Endothelial cell of umbilical vein (primary cell): ENCODE results near the gene PLEKHH3. TPM values are rescaled to one million over a fixed set of nuclear protein-coding genes. Genes with fewer than 3 reads are reported as not detected.

Experiments
- BruUV-seq: library from RNA; stranded (reverse); fragments of 400-500 nt; replicated peaks from 2 replicates; lab custom pipeline; 2021; lab: Mats Ljungman, UMichigan
- CTCF ChIA-PET: fragments of 300-600, 350-600 bp; sonication (Branson Sonifier 250); formaldehyde crosslinking; loops from one replicate; lab custom pipeline; 2021; ENCODE audit warnings: antibody characterized with exemption, inconsistent platforms; lab: Charles Lee
- POLR2A ChIA-PET: fragments of 300-600, 350-600 bp; sonication (Branson Sonifier 250); formaldehyde crosslinking; loops from one replicate; lab custom pipeline; 2021; ENCODE audit warnings: antibody characterized with exemption, inconsistent platforms; lab: Charles Lee
- DNase-seq: peaks from one replicate; pipeline ENCODE4 v3.0.0-alpha.2; 2011; ENCODE audit warnings: low read depth, low spot score
- FAIRE-seq: peaks from 2 replicates; lab custom pipeline; 2011; peaks lifted over from hg19 to GRCh38; lab: Jason Lieb, UNC
- H2AFZ ChIP-seq: 2 replicates; pipeline ENCODE4 v1.6.0; 2012; ENCODE audit warnings: low read depth, low read length, control low read depth, inconsistent platforms
- H3K27ac ChIP-seq: 2 replicates; pipeline ENCODE4 v1.5.1; 2011; ENCODE audit warnings: low read depth, mild to moderate bottlenecking, control low read depth, low read length, moderate library complexity; ENCODE audit not compliant: insufficient read depth
- H3K27me3 ChIP-seq, 2 experiments: 2 replicates each; pipeline versions ENCODE4 v1.6.0 to v1.6.1; 2011; ENCODE audit warnings: low read length in 2 of 2, mixed read lengths in 1 of 2; ENCODE audit not compliant: control insufficient read depth in 2 of 2, insufficient read depth in 2 of 2
- H3K36me3 ChIP-seq, 2 experiments: 2 replicates in 1 of 2; 3 replicates in 1 of 2; pipeline ENCODE4 v1.5.1; 2011; ENCODE audit warnings: low read length in 2 of 2, mild to moderate bottlenecking in 1 of 2, moderate library complexity in 1 of 2; ENCODE audit not compliant: control insufficient read depth in 2 of 2, insufficient read depth in 2 of 2; ENCODE audit errors: extremely low read depth in 1 of 2
- H3K4me1 ChIP-seq: 3 replicates; pipeline ENCODE4 v1.5.1; 2011; ENCODE audit warnings: mild to moderate bottlenecking, low read length; ENCODE audit not compliant: control insufficient read depth, insufficient read depth; ENCODE audit errors: extremely low read depth
- H3K4me2 ChIP-seq: 2 replicates; pipeline ENCODE4 v1.6.1; 2011; ENCODE audit warnings: low read length, control low read depth, mixed read lengths; ENCODE audit not compliant: insufficient read depth
- H3K4me3 ChIP-seq, 3 experiments: fragments of 200-600 bp in 1 of 3; sonication (generic), shearing (Covaris generic) in 1 of 3; replicated peaks in 1 of 3; 2 replicates each; pipeline ENCODE4 v1.5.1; 2011 to 2016; ENCODE audit warnings: control low read depth in 3 of 3, low read length in 3 of 3, mild to moderate bottlenecking in 2 of 3, inconsistent platforms in 1 of 3, low read depth in 1 of 3, moderate library complexity in 1 of 3; ENCODE audit not compliant: insufficient read depth in 1 of 3
- H3K79me2 ChIP-seq: 2 replicates; pipeline ENCODE4 v1.6.0; 2012; ENCODE audit warnings: low read length, inconsistent platforms; ENCODE audit not compliant: control insufficient read depth, insufficient read depth
- H3K9ac ChIP-seq: replicated peaks from 2 replicates; pipeline ENCODE3; 2011; ENCODE audit warnings: low read length, control low read depth; ENCODE audit not compliant: insufficient read depth; ENCODE audit errors: extremely low read depth
- H3K9me1 ChIP-seq: replicated peaks from 3 replicates; pipeline ENCODE4 v1.6.0; 2011; ENCODE audit warnings: mild to moderate bottlenecking, low read length; ENCODE audit not compliant: control insufficient read depth, insufficient read depth; ENCODE audit errors: extremely low read depth
- H3K9me3 ChIP-seq: replicated peaks from 2 replicates; pipeline ENCODE4 v1.5.1; 2012; ENCODE audit warnings: low read length, inconsistent platforms; ENCODE audit not compliant: control insufficient read depth, insufficient read depth
- H4K20me1 ChIP-seq: replicated peaks from 2 replicates; pipeline ENCODE3; 2011; ENCODE audit warnings: mild to moderate bottlenecking, low read length; ENCODE audit not compliant: control insufficient read depth, insufficient read depth; ENCODE audit errors: extremely low read depth
- EZH2 ChIP-seq: IDR thresholded peaks from 2 replicates; pipeline ENCODE4 v1.6.1; 2012; ENCODE audit warnings: borderline replicate concordance, low read depth, mild to moderate bottlenecking, moderate library complexity, low read length, inconsistent platforms; ENCODE audit not compliant: severe bottlenecking
- FOS ChIP-seq: IDR thresholded peaks from 2 replicates; pipeline ENCODE4 v1.6.1; 2011; ENCODE audit warnings: mild to moderate bottlenecking, low read length, moderate library complexity, borderline replicate concordance; ENCODE audit not compliant: insufficient read depth
- GATA2 ChIP-seq: IDR thresholded peaks from 2 replicates; pipeline ENCODE4 v1.7.0; 2011; ENCODE audit warnings: low read depth, mild to moderate bottlenecking, moderate library complexity, mixed read lengths, low read length; ENCODE audit not compliant: insufficient read length, insufficient read depth
- JUN ChIP-seq: IDR thresholded peaks from 2 replicates; pipeline ENCODE4 v1.6.1; 2011; ENCODE audit warnings: borderline replicate concordance, low read depth; ENCODE audit not compliant: insufficient read length, insufficient read depth
- MYC ChIP-seq: IDR thresholded peaks from one replicate; pipeline ENCODE4 v1.6.1; 2011; ENCODE audit warnings: mild to moderate bottlenecking, low read depth, low read length
- POLR2A ChIP-seq: IDR thresholded peaks from 2 replicates; pipeline ENCODE4 v1.6.1; 2012; ENCODE audit warnings: low read depth, mild to moderate bottlenecking, control low read depth, low read length
- POLR2AphosphoS5 ChIP-seq: IDR thresholded peaks from 2 replicates; pipeline ENCODE4 v1.6.1; 2012; ENCODE audit warnings: low read depth, mild to moderate bottlenecking, control low read depth, low read length, moderate library complexity; ENCODE audit not compliant: insufficient read depth
- dilution Hi-C: fragments of 300-500 bp; cut with MboI; formaldehyde crosslinking; loops from one replicate; pipeline ENCODE4 v1.15.0; 2019; ENCODE audit warnings: low sequenced_read_pairs; ENCODE audit not compliant: extremely low pct_ligation_motif_present
- intact Hi-C: fragments of 100-400 bp; cut with micrococcal nuclease; formaldehyde crosslinking; loops from one replicate; pipeline ENCODE4 v1.10.0; 2022
- polyA plus RNA-seq, 4 experiments: library from polyadenylated mRNA; depleted of rRNA in 3 of 4; stranded (reverse) in 3 of 4; unstranded in 1 of 4; fragments of >200 nt; gene quantifications; 2 replicates each; pipeline versions ENCODE4 v1.2.1 to v1.2.3, GENCODE V29; 2011 to 2012; ENCODE audit warnings: missing spikeins in 1 of 4
- total RNA-seq: library from RNA; stranded (reverse); gene quantifications from 2 replicates; pipeline ENCODE4 v1.2.3, GENCODE V29; 2021
- TF ChIP-seq, protein P1 (sequence below), 2 donors: IDR thresholded peaks; 1 replicate in 1 of 2; 2 replicates in 1 of 2; pipeline ENCODE4 v1.5.1; 2011; ENCODE audit warnings: low read length in 2 of 2, mild to moderate bottlenecking in 2 of 2, moderate library complexity in 2 of 2, control low read depth in 1 of 2, inconsistent platforms in 1 of 2, low read depth in 1 of 2; ENCODE audit not compliant: insufficient read depth in 1 of 2; ENCODE audit errors: extremely low read depth in 1 of 2
- TF ChIP-seq, protein P2 (sequence below): IDR thresholded peaks from 2 replicates; pipeline ENCODE4 v1.6.1; 2011; ENCODE audit not compliant: insufficient read depth, insufficient read length

Gene PLEKHH3
- total and polyA plus RNA-seq, 2 donors (not counting 3 experiments of a cell fraction or from before 2014, with no cell fraction given) = 5.4 to 11.3 TPM

DNA sequence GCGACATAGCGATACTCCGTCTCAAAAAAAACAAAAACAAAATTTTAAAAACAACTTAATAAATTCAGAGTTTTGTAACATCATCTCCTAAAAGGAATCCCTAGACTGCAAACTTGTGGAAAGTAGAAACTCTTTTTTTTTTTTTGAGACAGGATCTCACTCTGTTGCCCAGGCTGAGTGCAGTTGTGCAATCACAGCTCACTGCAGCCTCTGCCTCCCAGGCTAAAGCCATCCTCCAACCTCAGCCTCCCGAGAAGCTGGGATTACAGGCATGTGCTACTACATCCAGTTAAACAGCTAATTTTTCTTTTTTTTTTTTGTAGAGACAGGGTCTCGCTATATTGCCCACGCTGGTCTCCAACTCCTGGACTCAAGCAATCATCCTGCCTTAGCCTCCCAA is 48.3 kb upstream of the PLEKHH3 start:
- Histone ChIP-seq H3K27ac (no peak overlapping the region), H3K4me2 (no peak overlapping the region), H4K20me1 (no peaks in the 10 kb centered on the region), H3K4me1 (no peaks in the 10 kb centered on the region), H3K27me3 (no peaks in the 10 kb centered on the region), H3K9me1 (no peaks in the 10 kb centered on the region), H3K36me3 (peaks cover 6 to 7% of the 10 kb centered on the region in 2 experiments), H3K79me2 (no peaks in the 10 kb centered on the region), H2AFZ (no peak overlapping the region), H3K9me3 (no peaks in the 10 kb centered on the region), H3K9ac (no peak overlapping the region), H3K4me3 (no peak overlapping the region)
- no TSS peak for BruUV-seq
- DNase-seq = no peak
- no peak for FAIRE-seq
- POLR2A ChIA-PET = no interaction called here
- intact Hi-C loops (no loop called here), dilution Hi-C loops (no loop called here)
- CTCF ChIA-PET = interaction anchor here (1.0 to 4.4 kb wide), 5 partner anchors 38 to 160 kb away, joined by 3 to 35 read pairs (median 3); partner anchors contain the start of gene BECN1
- TF ChIP-seq, protein P1, sequence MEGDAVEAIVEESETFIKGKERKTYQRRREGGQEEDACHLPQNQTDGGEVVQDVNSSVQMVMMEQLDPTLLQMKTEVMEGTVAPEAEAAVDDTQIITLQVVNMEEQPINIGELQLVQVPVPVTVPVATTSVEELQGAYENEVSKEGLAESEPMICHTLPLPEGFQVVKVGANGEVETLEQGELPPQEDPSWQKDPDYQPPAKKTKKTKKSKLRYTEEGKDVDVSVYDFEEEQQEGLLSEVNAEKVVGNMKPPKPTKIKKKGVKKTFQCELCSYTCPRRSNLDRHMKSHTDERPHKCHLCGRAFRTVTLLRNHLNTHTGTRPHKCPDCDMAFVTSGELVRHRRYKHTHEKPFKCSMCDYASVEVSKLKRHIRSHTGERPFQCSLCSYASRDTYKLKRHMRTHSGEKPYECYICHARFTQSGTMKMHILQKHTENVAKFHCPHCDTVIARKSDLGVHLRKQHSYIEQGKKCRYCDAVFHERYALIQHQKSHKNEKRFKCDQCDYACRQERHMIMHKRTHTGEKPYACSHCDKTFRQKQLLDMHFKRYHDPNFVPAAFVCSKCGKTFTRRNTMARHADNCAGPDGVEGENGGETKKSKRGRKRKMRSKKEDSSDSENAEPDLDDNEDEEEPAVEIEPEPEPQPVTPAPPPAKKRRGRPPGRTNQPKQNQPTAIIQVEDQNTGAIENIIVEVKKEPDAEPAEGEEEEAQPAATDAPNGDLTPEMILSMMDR (IDR thresholded peaks at IDR 0.05; ENCODE audit: extremely low read depth in 1 of 2, insufficient read depth in 1 of 2, low read depth in 1 of 2, low read length in 2 of 2) = no peak
- no peak for TF ChIP-seq MYC
- no peak for TF ChIP-seq JUN
- TF ChIP-seq POLR2AphosphoS5 = no peak
- TF ChIP-seq POLR2A = no peak
- TF ChIP-seq, protein P2, sequence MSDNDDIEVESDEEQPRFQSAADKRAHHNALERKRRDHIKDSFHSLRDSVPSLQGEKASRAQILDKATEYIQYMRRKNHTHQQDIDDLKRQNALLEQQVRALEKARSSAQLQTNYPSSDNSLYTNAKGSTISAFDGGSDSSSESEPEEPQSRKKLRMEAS = no peak
- no peak for TF ChIP-seq FOS
- no peak for TF ChIP-seq GATA2
- TF ChIP-seq EZH2 = no peak
